K562 (cell line): ENCODE data around the gene RAD51D. TPM values are rescaled to one million over a fixed set of nuclear protein-coding genes. Genes with fewer than 3 reads are reported as not detected.

Source experiments
- C11orf30 ChIP-seq: fragments of 450-650 bp; IDR thresholded peaks from 2 replicates; pipeline ENCODE4 v1.6.1; 2016; ENCODE audit warnings: low read depth, mild to moderate bottlenecking
- CREM ChIP-seq: IDR thresholded peaks from 2 replicates; pipeline ENCODE4 v1.6.1; 2014; ENCODE audit warnings: antibody characterized with exemption, low read depth
- ETV1 ChIP-seq: fragments of 450-650 bp; conservative IDR thresholded peaks from 2 replicates; pipeline ENCODE4 v1.6.1; 2016; ENCODE audit warnings: missing genetic modification characterization, control low read depth, low read depth, missing compliant biosample characterization
- GATAD2A ChIP-seq: fragments of 450-650 bp; IDR thresholded peaks from 2 replicates; pipeline ENCODE4 v1.6.1; 2017
- ILK ChIP-seq: fragments of 450-650 bp; IDR thresholded peaks from 2 replicates; pipeline ENCODE4 v1.6.1; 2016; ENCODE audit warnings: missing genetic modification characterization, low read depth, mild to moderate bottlenecking, missing compliant biosample characterization, moderate library complexity, borderline replicate concordance
- KDM5B ChIP-seq: fragments of 200-600 bp; sonication (generic); IDR thresholded peaks from 2 replicates; pipeline ENCODE4 v1.6.1; 2012; ENCODE audit warnings: low read depth, mild to moderate bottlenecking, moderate library complexity, low read length, control low read depth, inconsistent platforms; ENCODE audit not compliant: insufficient replicate concordance
- POLR2A ChIP-seq: fragments of 450-650 bp; conservative IDR thresholded peaks from 2 replicates; pipeline ENCODE4 v1.6.1; 2016
- POLR2AphosphoS5 ChIP-seq: IDR thresholded peaks from 2 replicates; pipeline ENCODE4 v1.6.1; 2011; ENCODE audit warnings: mild to moderate bottlenecking, low read depth, low read length, moderate library complexity; ENCODE audit not compliant: control insufficient read depth, insufficient read depth
- SMAD4 ChIP-seq: fragments of 250-450 bp; sonication (Bioruptor Pico); conservative IDR thresholded peaks from 2 replicates; pipeline ENCODE4 v1.8.0; 2021; ENCODE audit warnings: inconsistent platforms, mild to moderate bottlenecking, moderate library complexity
- polyA plus RNA-seq, 8 experiments: library from polyadenylated mRNA; depleted of rRNA in 4 of 8; stranded (reverse) in 5 of 8; unstranded in 3 of 8; fragments of >200 nt; fragmentation: Nextera tagmentation in 2 of 8; fragmentation: Illumina TruSeq in 1 of 8; extraction: Ambion mirVana in 2 of 8; extraction: Trizol in 1 of 8; gene quantifications; 2 replicates each; pipeline versions ENCODE4 v1.2.1 to v1.2.3, GENCODE V29; 2011 to 2014; ENCODE audit warnings: inconsistent platforms in 1 of 8, missing spikeins in 1 of 8
- total RNA-seq, 7 experiments: library from RNA; depleted of rRNA in 6 of 7; stranded (reverse); fragments of >200 nt in 6 of 7; fragmentation: Illumina TruSeq in 2 of 7; extraction: Trizol in 2 of 7; gene quantifications; 2 replicates each; pipeline versions ENCODE4 v1.2.1 to v1.2.3, GENCODE V29; 2011 to 2021; ENCODE audit warnings: low replicate concordance in 1 of 7
- TF ChIP-seq, protein P1 (sequence below): fragments of 450-650 bp; IDR thresholded peaks from 2 replicates; pipeline ENCODE4 v1.6.1; 2016; ENCODE audit warnings: antibody characterized with exemption
- TF ChIP-seq, protein P2 (sequence below): fragments of 450-650 bp; IDR thresholded peaks from 2 replicates; pipeline ENCODE4 v1.6.1; 2016; ENCODE audit warnings: mild to moderate bottlenecking, moderate library complexity
- TF ChIP-seq, protein P3 (sequence below): fragments of 250-450 bp; sonication (Bioruptor Pico); IDR thresholded peaks from 2 replicates; pipeline ENCODE4 v1.8.0; 2022; ENCODE audit warnings: moderate library complexity, mild to moderate bottlenecking, inconsistent platforms

RAD51D gene
- total and polyA plus RNA-seq, 9 of the 15 experiments (the other 6 are each of a cell fraction or from before 2014, with no cell fraction given): 2.2 to 16.9 (median 8.7) TPM

GRCh38 chr17:35063514-35064223 is 56.0 kb downstream of the RAD51D start, which contains the start of gene RFFL (continued):
- TF ChIP-seq, protein P1, sequence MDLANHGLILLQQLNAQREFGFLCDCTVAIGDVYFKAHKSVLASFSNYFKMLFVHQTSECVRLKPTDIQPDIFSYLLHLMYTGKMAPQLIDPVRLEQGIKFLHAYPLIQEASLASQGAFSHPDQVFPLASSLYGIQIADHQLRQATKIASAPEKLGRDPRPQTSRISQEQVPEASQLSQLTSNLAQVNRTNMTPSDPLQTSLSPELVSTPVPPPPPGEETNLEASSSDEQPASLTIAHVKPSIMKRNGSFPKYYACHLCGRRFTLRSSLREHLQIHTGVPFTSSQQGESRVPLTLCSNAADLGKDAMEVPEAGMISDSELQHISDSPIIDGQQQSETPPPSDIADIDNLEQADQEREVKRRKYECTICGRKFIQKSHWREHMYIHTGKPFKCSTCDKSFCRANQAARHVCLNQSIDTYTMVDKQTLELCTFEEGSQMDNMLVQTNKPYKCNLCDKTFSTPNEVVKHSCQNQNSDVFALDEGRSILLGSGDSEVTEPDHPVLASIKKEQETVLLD: peak; percentile 64; the same call in 1 of the 2 replicates
- TF ChIP-seq, protein P2, sequence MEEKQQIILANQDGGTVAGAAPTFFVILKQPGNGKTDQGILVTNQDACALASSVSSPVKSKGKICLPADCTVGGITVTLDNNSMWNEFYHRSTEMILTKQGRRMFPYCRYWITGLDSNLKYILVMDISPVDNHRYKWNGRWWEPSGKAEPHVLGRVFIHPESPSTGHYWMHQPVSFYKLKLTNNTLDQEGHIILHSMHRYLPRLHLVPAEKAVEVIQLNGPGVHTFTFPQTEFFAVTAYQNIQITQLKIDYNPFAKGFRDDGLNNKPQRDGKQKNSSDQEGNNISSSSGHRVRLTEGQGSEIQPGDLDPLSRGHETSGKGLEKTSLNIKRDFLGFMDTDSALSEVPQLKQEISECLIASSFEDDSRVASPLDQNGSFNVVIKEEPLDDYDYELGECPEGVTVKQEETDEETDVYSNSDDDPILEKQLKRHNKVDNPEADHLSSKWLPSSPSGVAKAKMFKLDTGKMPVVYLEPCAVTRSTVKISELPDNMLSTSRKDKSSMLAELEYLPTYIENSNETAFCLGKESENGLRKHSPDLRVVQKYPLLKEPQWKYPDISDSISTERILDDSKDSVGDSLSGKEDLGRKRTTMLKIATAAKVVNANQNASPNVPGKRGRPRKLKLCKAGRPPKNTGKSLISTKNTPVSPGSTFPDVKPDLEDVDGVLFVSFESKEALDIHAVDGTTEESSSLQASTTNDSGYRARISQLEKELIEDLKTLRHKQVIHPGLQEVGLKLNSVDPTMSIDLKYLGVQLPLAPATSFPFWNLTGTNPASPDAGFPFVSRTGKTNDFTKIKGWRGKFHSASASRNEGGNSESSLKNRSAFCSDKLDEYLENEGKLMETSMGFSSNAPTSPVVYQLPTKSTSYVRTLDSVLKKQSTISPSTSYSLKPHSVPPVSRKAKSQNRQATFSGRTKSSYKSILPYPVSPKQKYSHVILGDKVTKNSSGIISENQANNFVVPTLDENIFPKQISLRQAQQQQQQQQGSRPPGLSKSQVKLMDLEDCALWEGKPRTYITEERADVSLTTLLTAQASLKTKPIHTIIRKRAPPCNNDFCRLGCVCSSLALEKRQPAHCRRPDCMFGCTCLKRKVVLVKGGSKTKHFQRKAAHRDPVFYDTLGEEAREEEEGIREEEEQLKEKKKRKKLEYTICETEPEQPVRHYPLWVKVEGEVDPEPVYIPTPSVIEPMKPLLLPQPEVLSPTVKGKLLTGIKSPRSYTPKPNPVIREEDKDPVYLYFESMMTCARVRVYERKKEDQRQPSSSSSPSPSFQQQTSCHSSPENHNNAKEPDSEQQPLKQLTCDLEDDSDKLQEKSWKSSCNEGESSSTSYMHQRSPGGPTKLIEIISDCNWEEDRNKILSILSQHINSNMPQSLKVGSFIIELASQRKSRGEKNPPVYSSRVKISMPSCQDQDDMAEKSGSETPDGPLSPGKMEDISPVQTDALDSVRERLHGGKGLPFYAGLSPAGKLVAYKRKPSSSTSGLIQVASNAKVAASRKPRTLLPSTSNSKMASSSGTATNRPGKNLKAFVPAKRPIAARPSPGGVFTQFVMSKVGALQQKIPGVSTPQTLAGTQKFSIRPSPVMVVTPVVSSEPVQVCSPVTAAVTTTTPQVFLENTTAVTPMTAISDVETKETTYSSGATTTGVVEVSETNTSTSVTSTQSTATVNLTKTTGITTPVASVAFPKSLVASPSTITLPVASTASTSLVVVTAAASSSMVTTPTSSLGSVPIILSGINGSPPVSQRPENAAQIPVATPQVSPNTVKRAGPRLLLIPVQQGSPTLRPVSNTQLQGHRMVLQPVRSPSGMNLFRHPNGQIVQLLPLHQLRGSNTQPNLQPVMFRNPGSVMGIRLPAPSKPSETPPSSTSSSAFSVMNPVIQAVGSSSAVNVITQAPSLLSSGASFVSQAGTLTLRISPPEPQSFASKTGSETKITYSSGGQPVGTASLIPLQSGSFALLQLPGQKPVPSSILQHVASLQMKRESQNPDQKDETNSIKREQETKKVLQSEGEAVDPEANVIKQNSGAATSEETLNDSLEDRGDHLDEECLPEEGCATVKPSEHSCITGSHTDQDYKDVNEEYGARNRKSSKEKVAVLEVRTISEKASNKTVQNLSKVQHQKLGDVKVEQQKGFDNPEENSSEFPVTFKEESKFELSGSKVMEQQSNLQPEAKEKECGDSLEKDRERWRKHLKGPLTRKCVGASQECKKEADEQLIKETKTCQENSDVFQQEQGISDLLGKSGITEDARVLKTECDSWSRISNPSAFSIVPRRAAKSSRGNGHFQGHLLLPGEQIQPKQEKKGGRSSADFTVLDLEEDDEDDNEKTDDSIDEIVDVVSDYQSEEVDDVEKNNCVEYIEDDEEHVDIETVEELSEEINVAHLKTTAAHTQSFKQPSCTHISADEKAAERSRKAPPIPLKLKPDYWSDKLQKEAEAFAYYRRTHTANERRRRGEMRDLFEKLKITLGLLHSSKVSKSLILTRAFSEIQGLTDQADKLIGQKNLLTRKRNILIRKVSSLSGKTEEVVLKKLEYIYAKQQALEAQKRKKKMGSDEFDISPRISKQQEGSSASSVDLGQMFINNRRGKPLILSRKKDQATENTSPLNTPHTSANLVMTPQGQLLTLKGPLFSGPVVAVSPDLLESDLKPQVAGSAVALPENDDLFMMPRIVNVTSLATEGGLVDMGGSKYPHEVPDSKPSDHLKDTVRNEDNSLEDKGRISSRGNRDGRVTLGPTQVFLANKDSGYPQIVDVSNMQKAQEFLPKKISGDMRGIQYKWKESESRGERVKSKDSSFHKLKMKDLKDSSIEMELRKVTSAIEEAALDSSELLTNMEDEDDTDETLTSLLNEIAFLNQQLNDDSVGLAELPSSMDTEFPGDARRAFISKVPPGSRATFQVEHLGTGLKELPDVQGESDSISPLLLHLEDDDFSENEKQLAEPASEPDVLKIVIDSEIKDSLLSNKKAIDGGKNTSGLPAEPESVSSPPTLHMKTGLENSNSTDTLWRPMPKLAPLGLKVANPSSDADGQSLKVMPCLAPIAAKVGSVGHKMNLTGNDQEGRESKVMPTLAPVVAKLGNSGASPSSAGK: no peak
- TF ChIP-seq CREM: 0 out of 2 replicates have a peak, but pooled peaks have one; percentile 10
- no peak; the same call in 1 of the 2 replicates for TF ChIP-seq ETV1 (tag)
- peak; percentile 17; the same call in 1 of the 2 replicates for TF ChIP-seq POLR2AphosphoS5
- peak; percentile 92 for TF ChIP-seq C11orf30
- TF ChIP-seq, protein P3, sequence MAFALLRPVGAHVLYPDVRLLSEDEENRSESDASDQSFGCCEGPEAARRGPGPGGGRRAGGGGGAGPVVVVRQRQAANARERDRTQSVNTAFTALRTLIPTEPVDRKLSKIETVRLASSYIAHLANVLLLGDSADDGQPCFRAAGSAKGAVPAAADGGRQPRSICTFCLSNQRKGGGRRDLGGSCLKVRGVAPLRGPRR (CRISPR knock-in tag): no peak
- TF ChIP-seq POLR2A: peak; percentile 44; the same call in 1 of the 2 replicates
- TF ChIP-seq ILK (tag): no peak
- TF ChIP-seq SMAD4: peak; percentile 78
- TF ChIP-seq GATAD2A: 0 out of 2 replicates have a peak, but pooled peaks have one; percentile 76
- peak; percentile 39 for TF ChIP-seq KDM5B
